ENCODE data around the gene ACTN4.
A peak's percentile ranks its signal among the peaks of the same experiment; 100 is the strongest.

Gene ACTN4

GRCh38 chr19:38682872-38683392 lies 35.5 kb downstream of the ACTN4 start:
- Histone ChIP-seq H3K27me3 (ENCODE audit: low read depth, low read length) (no peaks in the 10 kb centered on the region), H3K4me2 (ENCODE audit: low read length) (peak overlapping the region; percentile 72), H3K4me1 (ENCODE audit: low read length) (peaks cover 54% of the 10 kb centered on the region), H2AFZ (ENCODE audit: low read depth, low read length) (no peak overlapping the region), H3K4me3 (ENCODE audit: low read length) (no peak overlapping the region), H3K79me2 (ENCODE audit: low read length) (peaks cover 97% of the 10 kb centered on the region), H3K36me3 (replicated peaks; ENCODE audit: low read depth, low read length) (peaks cover 23% of the 10 kb centered on the region), H4K20me1 (ENCODE audit: insufficient read depth, low read length) (no peaks in the 10 kb centered on the region), H3K9me3 (ENCODE audit: insufficient read depth, low read length) (no peaks in the 10 kb centered on the region), H3K9ac (ENCODE audit: low read length) (peak overlapping the region; percentile 52; the same call in 1 of the 2 replicates), H3K27ac (ENCODE audit: low read length) (peak overlapping the region; percentile 82)
- TF ChIP-seq EZH2phosphoT487 (IDR thresholded peaks at IDR 0.05; ENCODE audit: low read depth) (no peak), CTCF (IDR thresholded peaks at IDR 0.05; ENCODE audit: low read depth, low read length) (no peak)

- TF ChIP-seq EZH2phosphoT487 (IDR thresholded peaks at IDR 0.05; ENCODE audit: low read depth): no peak
- TF ChIP-seq CTCF (IDR thresholded peaks at IDR 0.05; ENCODE audit: low read depth, low read length): no peak
- peak overlapping the region; percentile 53; the same call in 1 of the 2 replicates for H3K4me3 ChIP-seq (ENCODE audit: low read length)
- H3K36me3 ChIP-seq (replicated peaks; ENCODE audit: low read depth, low read length): peaks cover 24% of the 10 kb centered on the region
- H3K27me3 ChIP-seq (ENCODE audit: low read depth, low read length): no peaks in the 10 kb centered on the region
- H3K9ac ChIP-seq (ENCODE audit: low read length): peak overlapping the region; percentile 52
- no peak overlapping the region for H2AFZ ChIP-seq (ENCODE audit: low read depth, low read length)
- no peaks in the 10 kb centered on the region for H4K20me1 ChIP-seq (ENCODE audit: insufficient read depth, low read length)
- peak overlapping the region; percentile 82 for H3K27ac ChIP-seq (ENCODE audit: low read length)
- peak overlapping the region; percentile 72 for H3K4me2 ChIP-seq (ENCODE audit: low read length)
- H3K9me3 ChIP-seq (ENCODE audit: insufficient read depth, low read length): no peaks in the 10 kb centered on the region
- H3K4me1 ChIP-seq (ENCODE audit: low read length): peaks cover 60% of the 10 kb centered on the region
- peaks cover 97% of the 10 kb centered on the region for H3K79me2 ChIP-seq (ENCODE audit: low read length)
Observed at GRCh38 chr19:38683393-38684077, 36.1 kb downstream of the ACTN4 start.

GRCh38 chr19:38684078-38684861 lies 36.8 kb downstream of the ACTN4 start:
- H3K4me2 ChIP-seq (ENCODE audit: low read length): peak overlapping the region; percentile 72
- peak overlapping the region; percentile 52 for H3K9ac ChIP-seq (ENCODE audit: low read length)
- H4K20me1 ChIP-seq (ENCODE audit: insufficient read depth, low read length): no peaks in the 10 kb centered on the region
- H3K27me3 ChIP-seq (ENCODE audit: low read depth, low read length): no peaks in the 10 kb centered on the region
- no peak overlapping the region for H2AFZ ChIP-seq (ENCODE audit: low read depth, low read length)
- H3K9me3 ChIP-seq (ENCODE audit: insufficient read depth, low read length): no peaks in the 10 kb centered on the region
- peak overlapping the region; percentile 82 for H3K27ac ChIP-seq (ENCODE audit: low read length)
- TF ChIP-seq EZH2phosphoT487 (IDR thresholded peaks at IDR 0.05; ENCODE audit: low read depth) (no peak), CTCF (IDR thresholded peaks at IDR 0.05; ENCODE audit: low read depth, low read length) (no peak)
- H3K4me1 ChIP-seq (ENCODE audit: low read length): peaks cover 67% of the 10 kb centered on the region
- peak overlapping the region; percentile 53 for H3K4me3 ChIP-seq (ENCODE audit: low read length)
- peaks cover 97% of the 10 kb centered on the region for H3K79me2 ChIP-seq (ENCODE audit: low read length)
- peaks cover 26% of the 10 kb centered on the region for H3K36me3 ChIP-seq (replicated peaks; ENCODE audit: low read depth, low read length)

Data from OCI-LY3 (cell line).